ENCODE data around the gene FGF11.

- TF ChIP-seq POLR2A (IDR thresholded peaks at IDR 0.05; ENCODE audit: low read length) (no peak), GATA1 (IDR thresholded peaks at IDR 0.05; ENCODE audit: low read depth, low read length) (no peak)
Measured at GRCh38 chr17:7408863-7409262, 30.4 kb upstream of the FGF11 start.

All from erythroblast (primary cell).